Measurements from ENCODE around the gene UTS2B. TPM values are rescaled to one million over a fixed set of nuclear protein-coding genes. Genes with fewer than 3 reads are reported as not detected.

The UTS2B gene
- total RNA-seq, 1 donor from 2014 or later, result 0.80 TPM

DNA sequence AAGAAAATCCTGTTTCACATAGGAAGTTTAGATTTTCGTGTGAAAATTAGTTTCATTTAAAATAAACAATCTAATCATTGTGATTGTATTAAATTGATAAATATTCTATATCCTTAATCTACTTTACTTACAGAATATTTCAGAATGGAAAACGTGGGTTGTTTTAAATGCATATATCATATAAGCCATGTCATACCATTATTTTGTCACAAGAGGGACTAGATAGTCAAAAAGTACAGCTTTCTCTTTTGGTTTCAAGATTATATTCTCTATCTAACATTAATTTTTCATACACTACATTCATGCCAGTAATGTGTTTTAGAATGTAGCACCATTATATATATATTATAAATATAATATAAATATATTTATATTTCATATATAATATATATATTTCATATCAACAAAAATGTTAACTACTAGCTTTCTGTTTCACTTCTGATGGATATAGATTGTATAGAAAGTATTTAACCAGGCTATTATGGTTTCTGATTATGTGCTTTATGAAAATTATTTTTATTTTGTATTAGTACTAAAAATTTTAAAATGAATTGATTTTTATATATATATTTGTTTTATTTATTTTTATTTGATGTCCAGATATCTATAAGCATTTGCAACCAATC is 86.0 kb downstream of the UTS2B start:
- DNase-seq (ENCODE audit: low read depth), result no peak

GRCh38 chr3:191240486-191240885 is 89.8 kb downstream of the UTS2B start:
- DNase-seq (ENCODE audit: low read depth), result no peak

GRCh38 chr3:191239407-191240031 is 90.8 kb downstream of the UTS2B start:
- no peak for DNase-seq (ENCODE audit: low read depth)

DNA sequence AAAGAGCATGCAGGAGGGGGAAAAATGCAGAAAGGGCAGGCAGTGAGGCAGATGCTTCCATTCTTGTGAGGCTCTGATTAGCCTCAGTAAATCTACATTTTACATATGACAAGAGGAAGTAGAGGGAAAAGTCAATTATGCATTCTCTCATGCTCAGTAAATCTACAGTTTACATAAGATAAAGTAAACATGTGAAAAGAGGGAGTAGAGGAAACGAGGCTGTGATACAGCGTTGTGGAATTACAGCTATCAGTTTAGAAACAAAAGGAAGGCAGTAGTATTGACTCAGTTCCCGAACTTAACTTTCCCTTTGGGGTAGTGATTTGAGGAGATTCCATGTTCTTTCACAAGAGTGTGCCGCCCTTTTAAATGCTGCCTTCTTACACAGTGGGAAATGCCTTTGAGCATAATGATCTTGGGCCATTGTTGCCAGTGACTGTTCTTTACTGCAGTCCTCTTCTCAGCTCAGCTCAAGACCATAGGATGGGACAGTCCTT is 92.0 kb downstream of the UTS2B start:
- peak; percentile 28 for DNase-seq (ENCODE audit: low read depth)

GRCh38 chr3:191237047-191237882 is 93.1 kb downstream of the UTS2B start:
- peak; percentile 28 for DNase-seq (ENCODE audit: low read depth)

- DNase-seq (ENCODE audit: low read depth), result peak; percentile 35
Measured at GRCh38 chr3:191236646-191237045, 93.7 kb downstream of the UTS2B start.

DNA sequence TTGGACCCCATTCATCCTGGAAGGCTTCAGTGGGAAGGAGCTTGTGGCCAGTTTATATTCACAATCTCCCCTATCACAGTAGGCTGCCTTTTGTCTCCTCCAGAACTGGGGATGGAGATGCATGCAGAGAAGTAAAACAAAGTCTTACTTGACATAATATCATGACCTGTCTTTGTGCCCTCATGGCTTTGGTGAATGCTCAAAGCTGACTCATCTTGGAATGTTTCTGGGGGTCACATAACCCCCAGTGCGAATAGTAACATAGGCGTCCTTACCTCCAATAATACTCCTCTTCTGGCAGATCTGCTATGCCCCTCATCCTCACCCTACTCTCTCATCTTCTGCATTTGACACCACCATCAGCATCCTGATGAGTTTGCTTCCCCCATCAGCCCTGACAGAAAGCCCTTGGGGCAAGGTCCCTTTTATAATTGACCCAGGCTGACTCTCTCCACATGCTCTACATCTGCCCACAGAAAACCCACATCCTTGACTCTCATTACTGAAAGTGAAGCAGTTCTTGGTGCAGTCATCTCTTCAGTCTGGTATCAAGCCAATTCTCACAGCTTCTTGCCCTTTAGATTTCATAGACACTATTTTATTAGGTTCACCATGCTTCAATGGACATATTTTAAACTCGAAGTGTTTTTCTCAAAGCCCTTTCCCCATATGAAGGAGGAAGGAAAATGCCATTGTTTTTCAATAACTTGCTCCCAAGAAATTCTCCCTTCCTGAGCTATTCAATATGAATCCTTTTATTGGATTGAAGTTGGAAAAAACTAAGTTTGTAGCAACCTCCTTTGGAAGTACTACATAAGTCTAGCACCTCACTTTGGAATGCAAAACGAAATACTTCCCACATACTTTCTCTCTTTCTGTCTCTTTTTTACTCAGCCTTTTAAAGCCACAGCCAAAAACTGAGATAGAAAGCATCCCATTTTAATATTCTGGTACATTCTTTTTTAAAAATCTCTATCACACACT is 94.7 kb downstream of the UTS2B start:
- DNase-seq (ENCODE audit: low read depth), result peak; percentile 21

- DNase-seq (ENCODE audit: low read depth), result no peak
Measured at GRCh38 chr3:191234216-191234615, 96.1 kb downstream of the UTS2B start.

GRCh38 chr3:191227541-191227940 is 102.8 kb downstream of the UTS2B start:
- no peak for DNase-seq (ENCODE audit: low read depth)

- DNase-seq (ENCODE audit: low read depth), result no peak
Measured at GRCh38 chr3:191221638-191222037, 108.7 kb downstream of the UTS2B start.

- DNase-seq (ENCODE audit: low read depth), result no peak
Measured at GRCh38 chr3:191220908-191221307, 109.4 kb downstream of the UTS2B start.

GRCh38 chr3:191217301-191217700 is 113.0 kb downstream of the UTS2B start:
- DNase-seq (ENCODE audit: low read depth), result no peak

Other genes with a start within 250 kb of the UTS2B start
- gene OSTN, start 131.3 kb downstream of the UTS2B start, total RNA-seq, result not detected in 2 replicates
- 170 and 197 TPM in 2 replicates for gene CCDC50, start 1.1 kb downstream of the UTS2B start, total RNA-seq
- gene PYDC2, start 130.6 kb upstream of the UTS2B start, total RNA-seq, result not detected in 2 replicates

All from renal cortical epithelial cell (primary cell).